GM18870 (cell line): ENCODE measurements around the gene SLC12A4.

Experiments
- ATAC-seq: cut with Tn5 transposase; IDR thresholded peaks from one replicate; pipeline ENCODE4 v1.9.1; 2021; ENCODE audit warnings: moderate library complexity; ENCODE audit not compliant: unreplicated experiment

Gene SLC12A4

DNA sequence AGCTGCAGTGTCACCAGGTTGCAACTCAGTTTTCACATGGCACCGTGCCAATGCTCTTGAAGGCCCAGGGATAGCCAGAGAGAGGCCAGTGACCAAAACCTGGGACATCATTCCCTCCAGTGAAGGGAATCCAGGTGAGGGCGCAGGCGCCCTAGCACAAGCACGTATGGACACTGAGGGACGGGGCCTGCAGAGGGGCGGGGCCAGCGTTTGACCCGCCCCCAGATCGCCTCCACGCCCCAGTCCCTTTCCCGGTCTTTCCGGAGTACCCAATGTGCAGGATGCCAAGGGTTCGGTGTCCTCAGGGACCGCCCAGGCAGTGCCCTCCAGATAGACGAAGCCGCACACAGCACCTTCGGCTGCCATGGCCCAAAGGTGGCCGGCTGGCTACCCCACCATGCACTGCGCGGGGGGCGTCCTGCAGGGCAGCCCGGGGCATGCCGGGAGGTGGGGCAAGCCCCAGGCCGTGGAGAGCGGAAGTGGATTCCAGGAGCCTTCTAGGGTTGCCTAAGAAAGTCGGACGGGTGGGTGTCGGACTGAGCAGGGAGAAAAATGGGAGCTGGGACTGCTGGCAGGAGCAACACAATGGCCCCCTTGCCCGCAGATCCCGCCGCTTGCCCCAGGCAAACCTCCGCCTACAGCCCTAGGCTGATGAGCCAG is 4.6 kb downstream of the SLC12A4 start:
- ATAC-seq, result no peak

DNA sequence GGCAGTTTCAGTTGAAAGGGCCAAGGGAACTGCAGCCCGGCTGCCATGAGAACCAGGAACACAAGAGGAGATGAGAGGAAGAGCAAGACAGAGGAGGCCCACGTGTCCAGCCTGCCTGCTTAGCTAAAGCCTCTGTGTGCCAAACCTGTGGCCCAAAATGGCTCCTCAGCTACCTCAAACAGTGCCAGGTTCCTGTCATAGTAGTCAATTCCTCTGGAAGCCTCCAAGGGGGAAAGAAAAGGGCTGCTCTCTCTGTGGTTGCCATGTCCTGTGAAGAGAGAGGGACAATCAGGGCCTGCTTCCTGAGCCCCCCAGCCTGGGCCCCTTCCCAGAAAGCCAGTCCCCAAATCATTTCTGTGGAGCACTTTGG is 5.2 kb downstream of the SLC12A4 start:
- no peak for ATAC-seq

GRCh38 chr16:67962135-67962534 is 6.3 kb downstream of the SLC12A4 start:
- no peak for ATAC-seq

DNA sequence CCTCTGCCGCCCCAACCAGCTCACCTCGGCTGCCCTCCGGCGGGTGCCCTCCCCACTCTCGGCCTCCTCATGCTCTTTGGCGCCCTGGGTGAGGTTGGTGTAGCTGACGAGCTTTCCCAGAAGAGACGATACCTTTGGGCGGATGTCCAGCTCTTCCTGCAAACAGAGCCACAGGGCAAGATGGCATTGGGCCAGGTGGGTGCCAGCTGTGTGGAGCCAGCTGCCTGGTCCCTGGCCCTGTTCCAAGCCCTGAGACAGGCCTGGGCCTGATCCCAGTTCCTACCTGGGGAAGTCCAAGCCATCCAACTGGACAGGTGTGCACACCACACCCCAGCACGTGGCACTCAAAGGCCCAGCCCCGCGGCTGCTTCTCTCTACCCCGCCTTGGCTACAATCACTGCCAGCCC is 6.9 kb downstream of the SLC12A4 start:
- ATAC-seq, result no peak

DNA sequence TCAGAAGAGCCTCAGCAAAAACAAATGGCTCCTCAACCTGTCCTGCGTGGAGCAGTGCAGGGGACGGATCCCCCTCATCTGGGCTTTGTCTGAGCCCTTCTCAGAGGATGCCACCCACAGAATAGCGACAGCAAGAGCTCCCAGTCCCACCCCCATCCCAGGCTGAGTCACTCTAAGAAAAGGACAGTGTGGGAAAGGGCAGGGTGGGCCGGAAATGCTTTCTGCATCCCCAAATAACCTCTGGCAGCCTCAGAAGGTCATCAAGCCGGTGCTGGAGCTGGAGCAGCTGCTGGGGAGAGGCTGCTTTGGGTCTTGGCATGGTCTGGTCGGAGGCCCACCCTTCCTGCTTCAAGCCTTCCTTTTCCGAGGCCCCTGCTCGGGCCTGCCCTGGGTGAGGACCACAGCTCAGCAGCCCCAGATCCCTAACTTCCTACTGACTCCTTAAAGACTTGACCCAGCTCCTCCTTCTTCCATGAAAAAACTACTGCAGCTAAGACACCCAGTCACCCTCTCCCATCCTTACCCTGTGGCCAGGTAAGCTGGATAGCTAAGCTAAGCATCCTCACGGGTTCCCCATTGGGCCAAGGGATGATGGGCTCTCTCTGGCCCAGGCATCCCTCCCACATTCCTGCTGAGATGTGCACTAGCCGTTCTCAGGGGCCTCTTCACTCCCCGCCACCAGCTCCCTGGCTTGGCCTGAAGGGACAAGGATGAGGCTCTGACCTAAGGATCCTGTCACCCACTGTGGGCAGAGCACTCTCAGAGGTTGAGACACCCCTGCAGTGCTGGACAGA is 8.7 kb downstream of the SLC12A4 start:
- no peak for ATAC-seq

DNA sequence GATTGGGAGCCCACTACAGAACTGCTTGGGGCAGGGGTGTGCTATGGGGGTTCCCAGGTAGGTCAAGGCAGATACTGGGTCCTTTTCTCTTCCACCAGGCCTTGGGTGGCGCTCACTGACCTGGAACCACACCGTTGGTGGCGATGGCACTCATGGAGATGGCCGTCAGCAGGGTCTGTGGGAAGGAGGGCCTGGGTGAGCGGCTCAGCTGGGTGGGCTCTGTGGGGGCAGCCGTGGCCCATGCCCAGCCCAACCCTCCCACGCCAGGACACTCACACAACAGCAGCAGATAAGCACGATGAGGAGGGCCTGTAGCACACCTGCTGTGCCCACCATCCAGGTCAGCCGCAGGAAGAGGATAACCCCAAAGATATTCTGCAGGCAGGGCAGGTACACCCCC is 10.8 kb downstream of the SLC12A4 start:
- no peak for ATAC-seq

DNA sequence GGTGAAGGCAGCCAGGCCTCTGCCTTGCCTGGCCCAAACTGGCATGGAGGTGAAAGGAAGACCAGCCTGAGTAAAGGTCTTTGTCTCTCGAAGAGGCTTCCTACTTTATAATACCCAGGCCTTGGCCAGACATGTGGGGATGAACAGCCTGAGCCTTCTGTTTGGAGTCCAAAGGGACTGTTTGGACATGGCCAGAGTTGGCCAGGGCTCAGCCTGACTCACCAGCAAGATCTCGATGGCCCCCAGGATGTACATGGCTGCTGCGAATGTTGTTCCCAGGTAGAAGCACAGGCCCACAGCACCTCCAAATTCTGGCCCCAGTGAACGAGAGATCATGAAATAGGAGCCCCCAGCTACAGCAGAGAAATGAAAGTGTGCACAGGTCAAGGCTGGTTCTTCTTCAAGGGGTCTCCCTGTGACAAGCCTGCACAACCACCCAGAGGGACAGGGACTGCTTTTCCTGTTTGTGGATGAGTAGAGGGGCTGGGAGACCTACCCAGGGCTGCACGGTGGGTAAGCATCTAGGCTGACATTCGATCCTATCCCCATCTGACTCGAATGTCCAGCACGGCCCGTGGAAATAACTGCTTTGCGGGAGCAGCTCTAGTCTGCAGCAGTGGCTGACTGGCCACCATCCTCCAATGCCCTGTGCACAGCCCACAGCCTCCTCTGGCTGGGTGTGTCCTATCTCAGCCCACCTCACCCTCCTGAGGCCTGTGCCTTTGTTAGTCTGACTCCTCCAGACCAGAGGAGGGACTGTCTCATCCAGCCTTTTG is 13.8 kb downstream of the SLC12A4 start:
- no peak for ATAC-seq

GRCh38 chr16:67953641-67954375 is 14.6 kb downstream of the SLC12A4 start:
- ATAC-seq, result no peak

- no peak for ATAC-seq
These were observed 17.0 kb downstream of the SLC12A4 start for GRCh38 chr16:67951485-67951884.

GRCh38 chr16:67950335-67950843 is 18.0 kb downstream of the SLC12A4 start:
- no peak for ATAC-seq

- no peak for ATAC-seq
These were observed 18.8 kb downstream of the SLC12A4 start for GRCh38 chr16:67949645-67950044.

GRCh38 chr16:67948015-67948414 is 20.4 kb downstream of the SLC12A4 start:
- no peak for ATAC-seq

GRCh38 chr16:67946966-67947558 is 21.4 kb downstream of the SLC12A4 start:
- no peak for ATAC-seq

GRCh38 chr16:67946128-67946569 is 22.3 kb downstream of the SLC12A4 start:
- no peak for ATAC-seq

DNA sequence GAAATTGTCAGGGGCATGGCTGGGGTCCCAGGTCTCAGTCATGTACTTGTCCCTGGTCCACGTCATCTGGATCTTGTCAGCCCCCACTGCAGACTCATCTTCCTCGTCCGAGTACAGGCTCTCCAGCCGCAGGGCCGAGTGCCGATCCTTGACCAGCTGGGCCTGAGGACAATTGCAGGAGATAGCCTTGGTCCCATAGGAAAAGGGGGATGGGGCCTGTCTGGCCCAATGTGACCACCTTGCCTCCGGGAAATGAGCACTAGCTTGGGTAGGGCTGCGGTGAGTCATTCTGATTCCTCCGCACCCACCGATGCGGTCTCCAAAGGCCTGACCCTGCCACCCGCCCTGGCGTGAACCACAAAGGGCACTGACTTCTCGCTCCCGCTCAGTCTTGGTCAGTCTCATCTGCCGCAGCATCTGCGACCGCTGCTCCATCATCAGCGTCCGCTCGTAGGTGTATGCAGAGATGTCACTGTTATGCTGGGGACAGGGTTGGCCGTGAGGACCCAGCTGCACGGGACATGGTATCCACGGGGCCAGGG is 23.0 kb downstream of the SLC12A4 start:
- no peak for ATAC-seq

GRCh38 chr16:67944690-67945391 is 23.6 kb downstream of the SLC12A4 start:
- no peak for ATAC-seq

DNA sequence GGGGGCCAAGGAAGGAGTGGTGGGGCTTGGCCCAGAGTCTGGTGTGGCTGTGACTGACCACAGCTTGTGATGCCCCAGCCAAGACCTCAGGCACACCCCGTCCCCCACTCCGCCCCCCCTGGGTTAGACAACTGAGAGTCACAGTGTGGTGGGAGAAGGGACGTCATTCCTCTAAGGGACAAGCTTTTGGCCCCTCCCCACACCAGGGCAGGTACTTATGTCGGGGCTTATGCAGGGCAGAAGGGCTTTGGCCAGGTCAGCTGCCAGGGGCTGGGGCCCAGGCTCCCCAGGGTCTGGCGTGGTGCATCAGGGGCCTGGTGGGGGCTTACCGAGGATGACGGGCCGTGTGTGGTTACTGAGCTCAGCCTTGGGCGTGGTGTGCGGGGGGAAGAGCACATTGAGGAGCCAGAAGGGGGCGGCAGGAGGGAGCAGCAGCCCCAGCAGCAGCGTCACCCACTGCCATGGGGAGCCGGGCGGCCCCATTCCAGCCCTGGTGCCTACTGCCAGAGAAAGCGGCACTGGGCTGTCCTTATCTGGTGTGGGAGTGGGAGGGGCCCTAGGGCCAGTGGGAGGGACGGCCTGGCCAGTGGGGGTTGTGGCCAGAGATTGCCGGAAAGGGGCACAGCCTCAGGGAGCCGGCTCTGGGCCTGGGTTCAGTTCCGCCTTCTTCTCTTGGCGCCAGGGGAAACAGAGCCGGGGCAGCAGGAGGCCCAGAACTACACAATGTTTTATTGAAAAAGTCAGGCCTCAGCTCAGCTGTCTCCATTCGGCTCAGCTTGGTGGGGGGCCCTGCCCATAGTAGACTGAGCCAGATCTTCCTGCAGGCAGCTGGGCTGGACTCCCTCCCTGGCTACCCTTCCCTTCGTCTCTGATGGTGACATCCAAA is 24.6 kb downstream of the SLC12A4 start, which contains the start of gene LCAT:
LCAT (minus strand) TSS at position 502 of the 886 bp plus-strand sequence; CDS start at position 483, 19 bp downstream.
- ATAC-seq, result no peak

DNA sequence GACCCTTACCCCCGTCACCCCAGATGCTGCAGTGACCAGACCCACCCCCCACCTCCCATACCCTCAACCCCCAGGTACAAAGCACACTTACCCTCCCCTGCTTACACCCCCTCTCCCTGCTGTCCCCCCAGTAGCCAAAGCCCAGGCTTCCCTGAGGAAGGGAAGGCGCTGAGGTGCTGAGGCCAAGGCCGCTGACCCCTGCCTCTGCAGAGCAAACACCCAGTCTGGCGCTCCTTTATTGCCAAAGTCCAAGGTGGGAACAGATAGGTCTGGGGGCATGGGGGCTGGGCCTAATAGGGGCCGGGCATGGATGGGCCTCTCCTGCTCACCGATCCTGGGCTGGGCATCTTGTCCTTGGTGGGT is 25.2 kb downstream of the SLC12A4 start:
- ATAC-seq, result no peak
